NCI-H128 (cell line): ENCODE measurements around the gene TRIM31.

Experiments
- DNase-seq: peaks from one replicate; lab custom pipeline; 2025; ENCODE audit not compliant: unreplicated experiment; lab: John Stamatoyannopoulos, UW

TRIM31 gene

GRCh38 chr6:30087876-30088275, 25.0 kb downstream of the TRIM31 start:
- no peak for DNase-seq

DNA sequence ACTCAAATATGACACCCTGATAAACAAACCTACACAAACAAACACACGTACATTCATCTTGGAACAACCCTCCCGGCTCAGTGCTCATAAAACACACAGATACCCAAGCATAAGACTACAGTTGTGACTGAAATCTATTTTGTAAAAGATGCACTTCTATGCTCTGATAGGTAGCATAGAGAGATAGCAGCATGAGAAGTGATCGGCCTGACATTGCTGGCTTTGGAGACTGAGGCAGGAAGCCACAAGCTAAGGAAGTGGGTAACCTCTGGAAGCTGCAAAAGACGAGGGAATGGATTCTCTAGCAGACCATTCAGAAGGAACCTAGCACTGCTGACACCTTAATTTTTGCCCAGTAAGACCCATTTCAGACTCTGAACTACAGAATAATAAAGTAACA, 35.7 kb downstream of the TRIM31 start:
- DNase-seq, result no peak

DNA sequence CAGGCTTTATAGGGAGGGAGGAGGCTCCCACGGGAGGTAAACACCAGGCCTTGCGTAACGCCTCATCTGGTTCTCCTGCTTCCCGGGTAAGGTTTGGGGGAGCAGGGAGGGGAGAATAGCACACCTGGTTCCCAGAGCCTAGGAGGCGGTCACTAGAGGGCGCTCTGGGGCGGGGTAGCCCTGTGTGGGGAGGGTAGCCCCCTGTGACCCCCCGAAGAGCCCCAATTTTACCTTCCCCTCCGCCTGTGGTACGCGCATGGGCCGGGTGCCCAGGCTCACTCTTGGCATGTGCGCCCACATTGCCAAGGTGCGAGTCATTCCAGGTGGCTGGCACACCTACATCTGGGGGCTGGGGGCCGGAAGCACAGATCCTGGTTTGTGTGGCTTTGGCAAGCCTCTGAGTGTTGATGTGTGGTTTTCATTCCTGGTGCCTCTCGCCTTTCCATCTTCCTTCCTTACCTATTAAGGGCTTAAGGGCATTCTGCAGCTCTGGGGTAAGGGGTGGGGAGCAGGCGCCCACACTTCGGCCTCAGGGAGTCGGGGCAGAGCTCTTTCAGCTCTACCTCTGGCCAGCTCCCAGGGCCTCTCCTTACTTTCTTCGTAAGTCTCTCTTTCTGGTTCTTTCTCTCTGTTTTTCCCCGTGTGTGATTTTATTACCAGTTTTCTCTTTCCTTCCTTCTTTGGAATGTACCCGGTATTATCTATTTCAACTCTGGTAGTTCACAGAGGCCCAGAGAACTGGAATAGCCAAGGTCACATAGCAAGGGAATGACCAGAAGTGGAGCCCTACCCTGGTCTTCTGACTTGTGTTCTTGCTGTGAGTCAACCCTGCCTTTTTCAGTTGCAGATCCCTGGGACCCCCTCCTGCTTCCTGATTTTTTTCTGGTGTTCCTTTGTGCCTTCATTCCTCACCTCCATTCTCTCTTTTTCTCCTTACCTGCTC, 36.8 kb downstream of the TRIM31 start:
- DNase-seq, result no peak

GRCh38 chr6:30075094-30075789, 37.6 kb downstream of the TRIM31 start, which contains the start of gene RNF39:
RNF39 (minus strand) TSS chr6:30075769; CDS start chr6:30075585, 184 bp downstream.
- no peak for DNase-seq

GRCh38 chr6:30074331-30075093, 38.4 kb downstream of the TRIM31 start:
- no peak for DNase-seq

GRCh38 chr6:30073489-30074235, 39.2 kb downstream of the TRIM31 start:
- DNase-seq, result no peak

GRCh38 chr6:30071858-30072257, 41.0 kb downstream of the TRIM31 start:
- DNase-seq, result no peak

- DNase-seq, result no peak
Measured at GRCh38 chr6:30071081-30071818, 41.6 kb downstream of the TRIM31 start.

DNA sequence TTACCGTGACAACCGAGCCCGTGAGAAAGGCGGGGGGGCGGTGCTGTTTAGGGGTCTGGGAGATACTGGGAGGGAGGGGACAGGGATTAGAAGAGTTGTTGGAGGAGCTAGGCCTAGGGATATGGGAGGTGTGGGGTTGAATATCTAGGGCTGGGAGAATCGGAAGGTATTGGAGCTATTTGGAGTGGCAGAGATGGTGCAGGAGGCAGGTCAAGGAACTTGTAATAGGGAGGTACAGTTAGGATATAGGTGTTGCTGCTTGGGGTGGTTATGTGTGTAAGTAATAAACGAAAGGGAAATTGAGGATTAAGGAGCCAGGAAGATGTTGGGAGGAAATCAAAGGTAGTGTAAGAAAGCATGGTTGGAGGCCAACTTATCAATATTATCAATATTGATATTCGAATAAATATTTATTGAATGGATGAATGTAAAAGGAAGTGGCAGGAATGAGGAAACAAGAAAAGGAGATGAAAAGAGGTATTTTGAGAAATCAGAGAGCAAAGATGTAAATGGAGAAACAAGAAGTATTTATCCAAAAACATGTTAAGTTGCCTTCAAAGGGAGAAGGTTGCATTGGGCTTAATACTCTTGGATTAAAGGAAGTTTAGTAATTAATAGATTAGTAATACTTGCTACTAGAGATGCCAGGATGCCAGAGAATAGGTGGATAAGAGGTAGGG, 45.3 kb downstream of the TRIM31 start:
- DNase-seq, result no peak

DNA sequence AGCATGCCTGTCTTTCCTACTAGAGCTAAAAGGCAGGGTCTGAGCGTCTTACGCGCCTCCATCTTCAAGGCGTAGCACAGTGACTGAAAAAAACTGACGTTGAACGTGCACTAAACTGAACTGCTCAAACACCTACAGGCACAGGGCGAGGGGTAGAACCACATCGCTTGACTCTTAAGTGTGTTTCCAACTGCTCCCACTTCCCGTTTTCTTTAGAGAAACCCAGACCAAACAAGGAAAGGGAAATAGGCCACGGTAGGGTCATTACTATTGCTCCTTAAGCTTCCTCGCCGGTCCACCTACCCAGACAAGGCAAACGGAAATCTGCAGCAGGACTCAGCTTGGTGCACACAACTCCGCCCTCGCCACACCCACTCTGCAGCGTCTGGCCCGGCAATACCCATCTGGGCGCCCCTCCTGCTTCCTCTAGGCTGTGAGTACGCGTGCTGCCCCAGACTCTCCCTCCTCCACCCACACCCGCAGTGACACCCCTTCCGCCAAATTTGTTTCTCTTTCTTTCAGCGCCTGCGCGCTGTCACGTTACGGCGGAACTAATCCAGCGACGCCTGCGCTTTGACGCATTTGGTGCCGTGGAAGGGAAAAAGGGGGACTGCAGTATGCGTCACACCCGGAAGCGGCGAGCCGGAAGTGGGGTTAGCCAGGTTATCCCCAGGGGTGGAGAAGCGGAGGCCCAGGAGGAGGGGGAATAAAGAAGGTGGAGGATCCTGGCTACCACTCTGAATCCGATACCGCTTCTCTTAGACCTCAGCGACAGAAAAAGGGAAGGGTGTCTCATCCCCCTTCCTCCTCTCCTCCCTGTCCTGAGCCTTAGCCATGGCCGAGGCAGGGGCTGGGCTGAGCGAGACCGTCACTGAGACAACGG, 46.1 kb downstream of the TRIM31 start, which contains the start of gene PPP1R11:
PPP1R11 (plus strand) TSS at position 622 of the 883 bp plus-strand sequence; CDS start at position 835, 213 bp downstream.
- peak; percentile 95 for DNase-seq

GRCh38 chr6:30066082-30066481, 46.8 kb downstream of the TRIM31 start:
- no peak for DNase-seq

DNA sequence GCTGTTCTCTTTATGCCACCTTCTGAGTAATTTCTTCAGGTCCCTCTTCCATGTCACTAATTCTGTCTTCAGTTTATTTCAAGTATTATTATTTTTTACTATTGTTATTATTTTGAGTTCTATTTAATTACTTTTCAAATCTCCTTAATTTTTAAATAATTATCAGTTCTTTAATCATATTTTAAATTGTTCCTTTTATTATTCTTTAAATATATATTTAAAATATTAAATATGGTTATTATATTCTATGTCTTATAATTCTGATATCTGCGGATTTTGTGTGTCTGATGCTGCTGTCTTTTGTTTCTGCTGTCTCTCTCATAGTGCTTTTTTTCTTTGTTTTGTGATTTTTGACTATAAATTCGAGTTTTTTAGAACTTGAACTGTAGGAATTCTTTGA, 49.6 kb downstream of the TRIM31 start:
- DNase-seq, result no peak

DNA sequence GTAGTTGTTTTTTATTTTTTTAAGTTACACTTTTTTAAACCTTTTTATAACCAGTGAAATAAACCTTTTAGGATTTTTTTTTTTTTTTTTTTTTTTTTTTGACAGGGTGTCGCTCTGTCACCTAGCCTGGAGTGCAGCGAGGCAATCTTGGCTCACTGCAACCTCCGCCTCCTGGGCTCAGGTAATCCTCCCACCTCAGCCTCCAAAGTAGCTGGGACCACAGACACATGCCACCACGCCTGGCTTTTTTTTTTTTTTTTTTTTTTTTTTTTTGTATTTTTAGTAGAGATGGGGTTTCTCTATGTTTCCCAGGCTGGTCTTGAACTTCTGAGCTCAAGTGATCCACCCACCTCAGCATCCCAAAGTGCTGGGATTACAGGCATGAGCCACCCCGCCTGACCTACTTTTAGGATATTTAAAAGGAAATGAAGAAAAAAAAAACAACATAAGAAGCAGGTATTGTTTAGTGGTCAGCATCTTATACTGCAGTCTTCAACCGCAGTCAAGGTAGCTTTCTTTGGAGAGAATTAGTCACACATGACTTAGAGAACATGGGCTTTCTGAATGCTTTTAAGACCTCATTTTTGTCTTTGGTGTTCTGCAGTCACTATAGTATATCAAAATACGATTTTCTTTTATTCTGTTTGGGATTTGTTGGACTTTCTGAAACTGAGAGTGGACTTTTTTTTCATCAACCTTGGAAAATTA, 50.3 kb downstream of the TRIM31 start:
- DNase-seq, result no peak

- DNase-seq, result no peak
Measured at GRCh38 chr6:30061858-30062458, 50.9 kb downstream of the TRIM31 start.

DNA sequence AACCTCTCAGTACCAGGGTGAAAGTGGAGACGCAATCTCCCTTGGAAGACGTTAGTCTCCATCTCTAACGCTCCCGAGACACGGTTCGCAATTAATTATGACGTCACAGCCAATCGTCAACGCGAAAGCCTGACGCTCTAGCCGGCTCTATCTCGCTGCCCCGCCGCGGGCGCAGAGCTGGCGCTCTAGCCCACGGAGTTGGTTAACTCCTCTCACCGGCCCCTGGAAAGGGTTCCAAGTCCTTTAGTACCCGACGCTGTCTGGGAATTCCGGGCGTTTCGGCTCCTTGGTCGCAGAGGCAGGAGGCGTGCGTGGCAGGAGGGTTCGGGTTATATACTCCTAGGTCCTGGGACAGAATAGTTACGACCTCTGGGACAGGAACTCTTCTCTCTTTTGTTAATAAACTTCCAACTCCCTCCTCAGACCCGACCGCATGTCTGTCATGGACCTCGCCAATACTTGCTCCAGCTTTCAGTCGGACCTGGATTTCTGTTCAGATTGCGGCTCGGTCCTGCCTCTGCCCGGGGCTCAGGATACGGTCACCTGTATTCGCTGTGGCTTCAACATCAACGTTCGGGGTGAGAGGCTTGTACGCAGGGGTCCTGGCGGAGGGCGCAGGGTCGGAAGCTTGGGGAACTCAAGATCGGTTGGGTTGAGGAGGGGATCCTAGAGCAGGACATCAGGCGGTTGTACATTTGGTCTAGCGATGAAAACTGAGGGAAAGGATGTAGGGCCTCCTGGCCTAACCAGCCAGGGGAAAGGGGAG, 51.6 kb downstream of the TRIM31 start, which contains the start of gene POLR1H:
POLR1H (plus strand) TSS at position 174 of the 766 bp plus-strand sequence; CDS start at position 434, 260 bp downstream.
- peak; percentile 93 for DNase-seq

DNA sequence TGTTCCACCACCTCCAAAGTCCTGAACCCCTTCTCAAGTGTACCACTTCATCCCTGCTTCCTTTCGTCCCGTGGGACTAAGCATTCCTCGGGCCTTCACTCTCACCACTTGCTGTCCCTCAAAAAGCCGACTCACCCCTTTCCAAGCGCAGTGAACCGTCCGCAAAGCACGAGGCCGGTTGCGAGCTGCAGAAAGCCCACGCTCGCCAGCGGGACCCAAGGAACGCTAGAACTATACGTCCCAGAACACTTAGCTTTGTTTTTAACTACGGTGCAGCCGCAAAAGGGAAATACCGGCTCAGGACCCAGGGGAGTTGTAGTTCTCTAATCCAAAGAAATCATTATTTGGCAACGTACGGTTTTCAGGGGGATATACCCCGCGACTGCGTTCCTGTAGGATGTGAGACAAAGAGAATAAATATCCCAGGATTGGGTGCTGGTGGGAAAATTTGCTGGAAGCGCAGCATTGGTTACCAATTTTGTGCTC, 52.2 kb downstream of the TRIM31 start:
- DNase-seq, result no peak
